ENCODE measurements around the gene PIERCE2. TPM values are rescaled to one million over a fixed set of nuclear protein-coding genes. Genes with fewer than 3 reads are reported as not detected.

PIERCE2 gene
- total and polyA plus RNA-seq, 2 experiments from 2014 or later = 2.6 to 3.8 TPM

DNA sequence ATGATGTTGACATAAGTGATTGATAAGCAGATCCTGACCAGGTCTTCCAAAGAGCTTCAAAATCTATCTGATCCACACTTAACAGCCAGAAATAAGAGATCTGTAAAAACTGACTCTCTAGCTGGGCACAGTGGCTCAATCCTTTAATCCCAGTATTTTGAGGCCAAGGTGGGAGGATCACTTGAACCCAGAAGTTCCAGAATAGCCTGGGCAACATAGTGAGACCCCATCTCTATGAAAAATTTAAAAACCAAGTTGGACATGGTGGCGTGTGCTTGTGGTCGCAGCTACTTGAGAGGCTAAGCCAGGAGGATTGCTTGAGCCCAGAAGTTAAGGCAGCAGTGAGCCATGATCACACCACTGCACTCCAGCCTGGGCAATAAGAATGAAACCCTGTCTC, 45.7 kb upstream of the PIERCE2 start:
- no peaks in the 10 kb centered on the region for H3K27me3 Mint-ChIP-seq (ENCODE audit: insufficient read depth, low read depth, poor library complexity)
- no peaks in the 10 kb centered on the region for H3K9me2 ChIP-seq (ENCODE audit: insufficient read depth)
- no peak overlapping the region for H3K27ac Mint-ChIP-seq
- no peaks in the 10 kb centered on the region for H3K9me3 Mint-ChIP-seq
- no peak overlapping the region for H3K27ac ChIP-seq (ENCODE audit: low read depth)
- H3F3A ChIP-seq (replicated peaks; ENCODE audit: low read depth) = no peaks in the 10 kb centered on the region
- no peaks in the 10 kb centered on the region for H3K79me2 ChIP-seq (replicated peaks; ENCODE audit: insufficient read depth)
- no peaks in the 10 kb centered on the region for H4K20me1 ChIP-seq (replicated peaks; ENCODE audit: insufficient read depth)
- ATAC-seq (no peak), DNase-seq (ENCODE audit: low spot score) (no peak)
- H3K4me1 ChIP-seq (ENCODE audit: insufficient read depth) = no peaks in the 10 kb centered on the region; the same call in 1 of the 2 replicates
- no peaks in the 10 kb centered on the region for H3K36me3 Mint-ChIP-seq (ENCODE audit: low read depth)
- no peaks in the 10 kb centered on the region for H3K36me3 ChIP-seq (ENCODE audit: insufficient read depth)
- no peak overlapping the region for H3K4me2 ChIP-seq
- peaks cover 7% of the 10 kb centered on the region; the same call in 2 of the 3 replicates for H3K4me1 Mint-ChIP-seq
- no peak overlapping the region for H3K4me3 Mint-ChIP-seq
- H2AFZ ChIP-seq = no peak overlapping the region
- H3K27me3 ChIP-seq (ENCODE audit: insufficient read depth) = no peaks in the 10 kb centered on the region
- H3K4me3 ChIP-seq = no peak overlapping the region
- TF ChIP-seq, protein P1, sequence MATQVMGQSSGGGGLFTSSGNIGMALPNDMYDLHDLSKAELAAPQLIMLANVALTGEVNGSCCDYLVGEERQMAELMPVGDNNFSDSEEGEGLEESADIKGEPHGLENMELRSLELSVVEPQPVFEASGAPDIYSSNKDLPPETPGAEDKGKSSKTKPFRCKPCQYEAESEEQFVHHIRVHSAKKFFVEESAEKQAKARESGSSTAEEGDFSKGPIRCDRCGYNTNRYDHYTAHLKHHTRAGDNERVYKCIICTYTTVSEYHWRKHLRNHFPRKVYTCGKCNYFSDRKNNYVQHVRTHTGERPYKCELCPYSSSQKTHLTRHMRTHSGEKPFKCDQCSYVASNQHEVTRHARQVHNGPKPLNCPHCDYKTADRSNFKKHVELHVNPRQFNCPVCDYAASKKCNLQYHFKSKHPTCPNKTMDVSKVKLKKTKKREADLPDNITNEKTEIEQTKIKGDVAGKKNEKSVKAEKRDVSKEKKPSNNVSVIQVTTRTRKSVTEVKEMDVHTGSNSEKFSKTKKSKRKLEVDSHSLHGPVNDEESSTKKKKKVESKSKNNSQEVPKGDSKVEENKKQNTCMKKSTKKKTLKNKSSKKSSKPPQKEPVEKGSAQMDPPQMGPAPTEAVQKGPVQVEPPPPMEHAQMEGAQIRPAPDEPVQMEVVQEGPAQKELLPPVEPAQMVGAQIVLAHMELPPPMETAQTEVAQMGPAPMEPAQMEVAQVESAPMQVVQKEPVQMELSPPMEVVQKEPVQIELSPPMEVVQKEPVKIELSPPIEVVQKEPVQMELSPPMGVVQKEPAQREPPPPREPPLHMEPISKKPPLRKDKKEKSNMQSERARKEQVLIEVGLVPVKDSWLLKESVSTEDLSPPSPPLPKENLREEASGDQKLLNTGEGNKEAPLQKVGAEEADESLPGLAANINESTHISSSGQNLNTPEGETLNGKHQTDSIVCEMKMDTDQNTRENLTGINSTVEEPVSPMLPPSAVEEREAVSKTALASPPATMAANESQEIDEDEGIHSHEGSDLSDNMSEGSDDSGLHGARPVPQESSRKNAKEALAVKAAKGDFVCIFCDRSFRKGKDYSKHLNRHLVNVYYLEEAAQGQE (IDR thresholded peaks at IDR 0.05; ENCODE audit: unreplicated experiment) = no peak
- TF ChIP-seq EZH2 (IDR thresholded peaks at IDR 0.05; ENCODE audit: low read depth, unreplicated experiment) (no peak), POLR2AphosphoS5 (IDR thresholded peaks at IDR 0.05; ENCODE audit: low read depth) (no peak), ZNF331 (CRISPR knock-in tag; IDR thresholded peaks at IDR 0.05; ENCODE audit: low read depth) (no peak), CREB1 (CRISPR knock-in tag; IDR thresholded peaks at IDR 0.05; ENCODE audit: low read depth) (no peak), ZNF114 (CRISPR knock-in tag; IDR thresholded peaks at IDR 0.05) (no peak), STAT1 (IDR thresholded peaks at IDR 0.05; ENCODE audit: unreplicated experiment) (no peak), EZH2phosphoT487 (IDR thresholded peaks at IDR 0.05; ENCODE audit: unreplicated experiment) (no peak), JUNB (IDR thresholded peaks at IDR 0.05; ENCODE audit: unreplicated experiment) (no peak), NANOG (IDR thresholded peaks at IDR 0.05; ENCODE audit: borderline replicate concordance) (no peak)
- TF ChIP-seq, protein P2, sequence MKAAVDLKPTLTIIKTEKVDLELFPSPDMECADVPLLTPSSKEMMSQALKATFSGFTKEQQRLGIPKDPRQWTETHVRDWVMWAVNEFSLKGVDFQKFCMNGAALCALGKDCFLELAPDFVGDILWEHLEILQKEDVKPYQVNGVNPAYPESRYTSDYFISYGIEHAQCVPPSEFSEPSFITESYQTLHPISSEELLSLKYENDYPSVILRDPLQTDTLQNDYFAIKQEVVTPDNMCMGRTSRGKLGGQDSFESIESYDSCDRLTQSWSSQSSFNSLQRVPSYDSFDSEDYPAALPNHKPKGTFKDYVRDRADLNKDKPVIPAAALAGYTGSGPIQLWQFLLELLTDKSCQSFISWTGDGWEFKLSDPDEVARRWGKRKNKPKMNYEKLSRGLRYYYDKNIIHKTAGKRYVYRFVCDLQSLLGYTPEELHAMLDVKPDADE (IDR thresholded peaks at IDR 0.05) = no peak
- TF ChIP-seq, protein P3, sequence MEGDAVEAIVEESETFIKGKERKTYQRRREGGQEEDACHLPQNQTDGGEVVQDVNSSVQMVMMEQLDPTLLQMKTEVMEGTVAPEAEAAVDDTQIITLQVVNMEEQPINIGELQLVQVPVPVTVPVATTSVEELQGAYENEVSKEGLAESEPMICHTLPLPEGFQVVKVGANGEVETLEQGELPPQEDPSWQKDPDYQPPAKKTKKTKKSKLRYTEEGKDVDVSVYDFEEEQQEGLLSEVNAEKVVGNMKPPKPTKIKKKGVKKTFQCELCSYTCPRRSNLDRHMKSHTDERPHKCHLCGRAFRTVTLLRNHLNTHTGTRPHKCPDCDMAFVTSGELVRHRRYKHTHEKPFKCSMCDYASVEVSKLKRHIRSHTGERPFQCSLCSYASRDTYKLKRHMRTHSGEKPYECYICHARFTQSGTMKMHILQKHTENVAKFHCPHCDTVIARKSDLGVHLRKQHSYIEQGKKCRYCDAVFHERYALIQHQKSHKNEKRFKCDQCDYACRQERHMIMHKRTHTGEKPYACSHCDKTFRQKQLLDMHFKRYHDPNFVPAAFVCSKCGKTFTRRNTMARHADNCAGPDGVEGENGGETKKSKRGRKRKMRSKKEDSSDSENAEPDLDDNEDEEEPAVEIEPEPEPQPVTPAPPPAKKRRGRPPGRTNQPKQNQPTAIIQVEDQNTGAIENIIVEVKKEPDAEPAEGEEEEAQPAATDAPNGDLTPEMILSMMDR (conservative IDR thresholded peaks at IDR 0.05; ENCODE audit: low read depth in 2 of 2) = no peak
- TF ChIP-seq, protein P4, sequence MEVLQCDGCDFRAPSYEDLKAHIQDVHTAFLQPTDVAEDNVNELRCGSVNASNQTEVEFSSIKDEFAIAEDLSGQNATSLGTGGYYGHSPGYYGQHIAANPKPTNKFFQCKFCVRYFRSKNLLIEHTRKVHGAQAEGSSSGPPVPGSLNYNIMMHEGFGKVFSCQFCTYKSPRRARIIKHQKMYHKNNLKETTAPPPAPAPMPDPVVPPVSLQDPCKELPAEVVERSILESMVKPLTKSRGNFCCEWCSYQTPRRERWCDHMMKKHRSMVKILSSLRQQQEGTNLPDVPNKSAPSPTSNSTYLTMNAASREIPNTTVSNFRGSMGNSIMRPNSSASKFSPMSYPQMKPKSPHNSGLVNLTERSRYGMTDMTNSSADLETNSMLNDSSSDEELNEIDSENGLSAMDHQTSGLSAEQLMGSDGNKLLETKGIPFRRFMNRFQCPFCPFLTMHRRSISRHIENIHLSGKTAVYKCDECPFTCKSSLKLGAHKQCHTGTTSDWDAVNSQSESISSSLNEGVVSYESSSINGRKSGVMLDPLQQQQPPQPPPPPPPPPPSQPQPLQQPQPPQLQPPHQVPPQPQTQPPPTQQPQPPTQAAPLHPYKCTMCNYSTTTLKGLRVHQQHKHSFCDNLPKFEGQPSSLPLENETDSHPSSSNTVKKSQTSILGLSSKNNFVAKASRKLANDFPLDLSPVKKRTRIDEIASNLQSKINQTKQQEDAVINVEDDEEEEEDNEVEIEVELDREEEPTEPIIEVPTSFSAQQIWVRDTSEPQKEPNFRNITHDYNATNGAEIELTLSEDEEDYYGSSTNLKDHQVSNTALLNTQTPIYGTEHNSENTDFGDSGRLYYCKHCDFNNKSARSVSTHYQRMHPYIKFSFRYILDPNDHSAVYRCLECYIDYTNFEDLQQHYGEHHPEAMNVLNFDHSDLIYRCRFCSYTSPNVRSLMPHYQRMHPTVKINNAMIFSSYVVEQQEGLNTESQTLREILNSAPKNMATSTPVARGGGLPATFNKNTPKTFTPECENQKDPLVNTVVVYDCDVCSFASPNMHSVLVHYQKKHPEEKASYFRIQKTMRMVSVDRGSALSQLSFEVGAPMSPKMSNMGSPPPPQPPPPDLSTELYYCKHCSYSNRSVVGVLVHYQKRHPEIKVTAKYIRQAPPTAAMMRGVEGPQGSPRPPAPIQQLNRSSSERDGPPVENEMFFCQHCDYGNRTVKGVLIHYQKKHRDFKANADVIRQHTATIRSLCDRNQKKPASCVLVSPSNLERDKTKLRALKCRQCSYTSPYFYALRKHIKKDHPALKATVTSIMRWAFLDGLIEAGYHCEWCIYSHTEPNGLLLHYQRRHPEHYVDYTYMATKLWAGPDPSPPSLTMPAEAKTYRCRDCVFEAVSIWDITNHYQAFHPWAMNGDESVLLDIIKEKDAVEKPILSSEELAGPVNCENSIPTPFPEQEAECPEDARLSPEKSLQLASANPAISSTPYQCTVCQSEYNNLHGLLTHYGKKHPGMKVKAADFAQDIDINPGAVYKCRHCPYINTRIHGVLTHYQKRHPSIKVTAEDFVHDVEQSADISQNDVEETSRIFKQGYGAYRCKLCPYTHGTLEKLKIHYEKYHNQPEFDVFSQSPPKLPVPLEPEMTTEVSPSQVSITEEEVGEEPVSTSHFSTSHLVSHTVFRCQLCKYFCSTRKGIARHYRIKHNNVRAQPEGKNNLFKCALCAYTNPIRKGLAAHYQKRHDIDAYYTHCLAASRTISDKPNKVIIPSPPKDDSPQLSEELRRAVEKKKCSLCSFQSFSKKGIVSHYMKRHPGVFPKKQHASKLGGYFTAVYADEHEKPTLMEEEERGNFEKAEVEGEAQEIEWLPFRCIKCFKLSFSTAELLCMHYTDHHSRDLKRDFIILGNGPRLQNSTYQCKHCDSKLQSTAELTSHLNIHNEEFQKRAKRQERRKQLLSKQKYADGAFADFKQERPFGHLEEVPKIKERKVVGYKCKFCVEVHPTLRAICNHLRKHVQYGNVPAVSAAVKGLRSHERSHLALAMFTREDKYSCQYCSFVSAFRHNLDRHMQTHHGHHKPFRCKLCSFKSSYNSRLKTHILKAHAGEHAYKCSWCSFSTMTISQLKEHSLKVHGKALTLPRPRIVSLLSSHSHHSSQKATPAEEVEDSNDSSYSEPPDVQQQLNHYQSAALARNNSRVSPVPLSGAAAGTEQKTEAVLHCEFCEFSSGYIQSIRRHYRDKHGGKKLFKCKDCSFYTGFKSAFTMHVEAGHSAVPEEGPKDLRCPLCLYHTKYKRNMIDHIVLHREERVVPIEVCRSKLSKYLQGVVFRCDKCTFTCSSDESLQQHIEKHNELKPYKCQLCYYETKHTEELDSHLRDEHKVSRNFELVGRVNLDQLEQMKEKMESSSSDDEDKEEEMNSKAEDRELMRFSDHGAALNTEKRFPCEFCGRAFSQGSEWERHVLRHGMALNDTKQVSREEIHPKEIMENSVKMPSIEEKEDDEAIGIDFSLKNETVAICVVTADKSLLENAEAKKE (CRISPR knock-in tag; IDR thresholded peaks at IDR 0.05) = no peak
